ENCODE results near the gene HS3ST4.

HS3ST4 gene

GRCh38 chr16:25893332-25893731, 201.6 kb downstream of the HS3ST4 start:
- ChIA-PET POLR2A (ENCODE audit: low non-redundant PET) (no interaction called here), CTCF (no interaction called here)
- no peak for DNase-seq (ENCODE audit: low spot score)
- H3K27ac ChIP-seq: no peak overlapping the region
- TF ChIP-seq CTCF (conservative IDR thresholded peaks at IDR 0.05; ENCODE audit: low read depth): no peak

- ChIA-PET POLR2A (ENCODE audit: low non-redundant PET) (no interaction called here), CTCF (no interaction called here)
- H3K27ac ChIP-seq: no peak overlapping the region
- no peak for DNase-seq (ENCODE audit: low spot score)
- no peak for TF ChIP-seq CTCF (conservative IDR thresholded peaks at IDR 0.05; ENCODE audit: low read depth)
Observed at GRCh38 chr16:25894093-25894492, 202.3 kb downstream of the HS3ST4 start.

- DNase-seq (ENCODE audit: low spot score): no peak
- ChIA-PET POLR2A (ENCODE audit: low non-redundant PET) (no interaction called here), CTCF (no interaction called here)
- no peak overlapping the region for H3K27ac ChIP-seq
- TF ChIP-seq CTCF (conservative IDR thresholded peaks at IDR 0.05; ENCODE audit: low read depth): no peak
Observed at GRCh38 chr16:25895380-25895779, 203.6 kb downstream of the HS3ST4 start.

- CTCF ChIA-PET: interaction anchor here (0.6 kb wide), 1 partner anchor 107 kb away, joined by 3 read pairs; no protein-coding TSS in a partner anchor
- DNase-seq (ENCODE audit: low spot score): no peak
- no peak for TF ChIP-seq CTCF (conservative IDR thresholded peaks at IDR 0.05; ENCODE audit: low read depth)
- no peak overlapping the region for H3K27ac ChIP-seq
- POLR2A ChIA-PET (ENCODE audit: low non-redundant PET): no interaction called here
Observed at GRCh38 chr16:25896411-25896810, 204.7 kb downstream of the HS3ST4 start.

GRCh38 chr16:25897702-25898101, 205.9 kb downstream of the HS3ST4 start:
- H3K27ac ChIP-seq: no peak overlapping the region
- no peak for TF ChIP-seq CTCF (conservative IDR thresholded peaks at IDR 0.05; ENCODE audit: low read depth)
- POLR2A ChIA-PET (ENCODE audit: low non-redundant PET): interaction anchor here (0.6 kb wide), 1 partner anchor 238 kb away, joined by 5 read pairs; no protein-coding TSS in a partner anchor
- CTCF ChIA-PET: no interaction called here
- DNase-seq (ENCODE audit: low spot score): no peak

GRCh38 chr16:25905810-25906209, 214.1 kb downstream of the HS3ST4 start:
- CTCF ChIA-PET: interaction anchor here (0.6 kb wide), 1 partner anchor 28 kb away, joined by 3 read pairs; no protein-coding TSS in a partner anchor
- no peak for TF ChIP-seq CTCF (conservative IDR thresholded peaks at IDR 0.05; ENCODE audit: low read depth)
- H3K27ac ChIP-seq: no peak overlapping the region
- POLR2A ChIA-PET (ENCODE audit: low non-redundant PET): interaction anchor here (0.6 kb wide), 1 partner anchor 656 kb away, joined by 3 read pairs; no protein-coding TSS in a partner anchor
- no peak for DNase-seq (ENCODE audit: low spot score)

GRCh38 chr16:25910971-25911370, 219.2 kb downstream of the HS3ST4 start:
- no peak overlapping the region for H3K27ac ChIP-seq
- no peak for DNase-seq (ENCODE audit: low spot score)
- no peak for TF ChIP-seq CTCF (conservative IDR thresholded peaks at IDR 0.05; ENCODE audit: low read depth)
- ChIA-PET CTCF (no interaction called here), POLR2A (ENCODE audit: low non-redundant PET) (no interaction called here)
